NB4 (cell line): ENCODE data around the gene ZNF628.

Experiments
- MYC ChIP-seq: IDR thresholded peaks from 2 replicates; pipeline ENCODE4 v1.6.1; 2011; ENCODE audit warnings: low read depth, low read length
- POLR2A ChIP-seq: IDR thresholded peaks from 2 replicates; pipeline ENCODE4 v1.6.1; 2011; ENCODE audit warnings: mild to moderate bottlenecking; ENCODE audit not compliant: insufficient read length; ENCODE audit errors: extremely low read depth
- TF ChIP-seq, protein P1 (sequence below): IDR thresholded peaks from one replicate; pipeline ENCODE4 v1.5.1; 2012; ENCODE audit warnings: low read depth, low read length
- TF ChIP-seq, protein P2 (sequence below): IDR thresholded peaks from 2 replicates; pipeline ENCODE4 v1.6.1; 2011; ENCODE audit warnings: low read depth, low read length

DNA sequence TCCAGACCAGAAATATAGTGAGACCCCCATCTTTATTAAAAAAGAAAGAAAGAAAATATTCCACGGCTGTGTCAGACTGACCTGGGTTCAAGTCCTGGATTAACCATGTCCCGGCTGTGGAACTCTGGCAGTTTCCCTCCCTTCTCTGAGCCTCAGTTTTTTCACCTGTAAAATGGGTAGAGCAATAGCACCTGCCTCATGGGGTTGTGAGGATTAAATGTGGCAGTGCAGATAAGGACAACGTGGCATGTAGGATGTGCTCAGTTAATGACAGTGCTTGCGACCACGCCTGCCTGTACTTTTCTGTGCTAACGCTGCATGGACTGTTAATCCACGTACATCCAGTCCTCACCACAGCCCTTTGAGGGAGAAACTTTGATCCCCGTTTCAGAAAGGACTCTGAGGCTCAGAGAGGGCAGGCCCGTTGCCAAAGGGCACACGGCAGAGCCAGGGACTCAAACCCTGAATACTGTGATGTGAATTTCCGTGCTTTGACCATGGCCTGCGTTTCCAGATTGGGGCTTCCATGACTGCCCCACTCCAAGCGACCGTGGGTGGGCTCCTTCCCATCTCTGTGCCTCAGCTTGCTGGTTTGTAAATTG, 44.4 kb downstream of the ZNF628 start:
- TF ChIP-seq, protein P1, sequence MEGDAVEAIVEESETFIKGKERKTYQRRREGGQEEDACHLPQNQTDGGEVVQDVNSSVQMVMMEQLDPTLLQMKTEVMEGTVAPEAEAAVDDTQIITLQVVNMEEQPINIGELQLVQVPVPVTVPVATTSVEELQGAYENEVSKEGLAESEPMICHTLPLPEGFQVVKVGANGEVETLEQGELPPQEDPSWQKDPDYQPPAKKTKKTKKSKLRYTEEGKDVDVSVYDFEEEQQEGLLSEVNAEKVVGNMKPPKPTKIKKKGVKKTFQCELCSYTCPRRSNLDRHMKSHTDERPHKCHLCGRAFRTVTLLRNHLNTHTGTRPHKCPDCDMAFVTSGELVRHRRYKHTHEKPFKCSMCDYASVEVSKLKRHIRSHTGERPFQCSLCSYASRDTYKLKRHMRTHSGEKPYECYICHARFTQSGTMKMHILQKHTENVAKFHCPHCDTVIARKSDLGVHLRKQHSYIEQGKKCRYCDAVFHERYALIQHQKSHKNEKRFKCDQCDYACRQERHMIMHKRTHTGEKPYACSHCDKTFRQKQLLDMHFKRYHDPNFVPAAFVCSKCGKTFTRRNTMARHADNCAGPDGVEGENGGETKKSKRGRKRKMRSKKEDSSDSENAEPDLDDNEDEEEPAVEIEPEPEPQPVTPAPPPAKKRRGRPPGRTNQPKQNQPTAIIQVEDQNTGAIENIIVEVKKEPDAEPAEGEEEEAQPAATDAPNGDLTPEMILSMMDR = no peak
- TF ChIP-seq POLR2A (no peak), MYC (no peak)
- TF ChIP-seq, protein P2, sequence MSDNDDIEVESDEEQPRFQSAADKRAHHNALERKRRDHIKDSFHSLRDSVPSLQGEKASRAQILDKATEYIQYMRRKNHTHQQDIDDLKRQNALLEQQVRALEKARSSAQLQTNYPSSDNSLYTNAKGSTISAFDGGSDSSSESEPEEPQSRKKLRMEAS = no peak
